HG02763 (cell line): ENCODE results near the gene RNF144A.

Experiments
- ATAC-seq: cut with Tn5 transposase; IDR thresholded peaks from one replicate; pipeline ENCODE4 v1.9.1; 2021; ENCODE audit warnings: mild to moderate bottlenecking, moderate library complexity; ENCODE audit not compliant: unreplicated experiment

The RNF144A gene

DNA sequence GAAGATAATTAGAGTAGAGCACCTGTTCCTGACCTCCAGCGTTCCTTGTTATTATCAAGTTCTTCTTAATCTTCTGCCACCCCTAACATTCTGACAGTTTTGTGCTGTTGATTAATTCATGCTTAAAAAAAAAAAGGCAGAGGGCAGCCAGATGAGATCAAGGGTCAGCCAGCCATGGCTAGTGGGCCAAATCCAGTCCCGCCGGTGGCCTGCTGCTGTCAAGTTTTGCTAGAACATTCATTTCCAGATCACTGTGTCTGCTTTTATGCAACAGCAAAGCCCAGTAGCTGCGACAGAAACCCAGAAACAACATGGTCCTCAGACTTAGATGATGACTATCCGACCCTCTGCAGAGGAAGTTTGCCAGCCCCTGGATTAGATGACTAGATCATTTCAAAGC is 101.6 kb downstream of the RNF144A start:
- ATAC-seq = no peak

DNA sequence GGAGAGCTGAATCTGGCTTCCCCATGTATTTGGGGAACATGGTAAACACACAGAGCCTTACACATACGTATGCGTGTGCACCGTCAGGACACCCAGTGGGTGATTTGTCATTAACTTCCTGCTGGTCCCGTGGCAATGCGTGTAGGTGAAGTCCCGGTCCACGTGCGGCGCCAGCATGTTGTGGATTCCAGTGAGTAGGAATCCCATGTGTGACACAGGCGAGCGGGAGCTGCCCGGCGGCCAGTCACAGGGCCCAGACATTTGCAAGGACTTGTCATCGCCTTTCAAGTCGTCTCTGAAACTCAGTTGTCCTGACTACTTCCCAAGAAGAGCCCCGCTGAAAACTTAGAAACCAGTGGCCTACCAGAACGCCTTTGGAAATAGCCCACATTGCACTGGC is 102.0 kb downstream of the RNF144A start:
- ATAC-seq = no peak

DNA sequence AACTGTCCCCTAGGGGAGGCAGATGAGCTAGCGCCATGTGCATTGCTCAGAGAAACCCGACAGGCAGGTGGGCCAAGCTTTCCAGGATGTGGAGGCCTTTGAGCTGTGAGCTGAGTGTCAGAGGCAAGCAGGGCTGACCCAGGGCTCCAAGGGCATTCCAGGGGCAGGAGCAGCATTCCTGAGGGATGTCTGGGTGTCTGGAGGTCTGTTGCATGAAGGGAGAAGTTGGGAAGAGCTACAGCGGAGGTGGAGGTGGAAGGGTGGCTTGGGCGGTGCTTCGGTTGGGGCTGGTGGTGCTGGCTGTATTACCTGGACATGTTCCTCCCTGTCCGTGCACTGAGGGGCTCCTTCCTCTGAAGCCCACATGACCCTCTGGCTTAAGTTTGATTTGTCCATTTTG is 102.8 kb downstream of the RNF144A start:
- ATAC-seq = no peak

DNA sequence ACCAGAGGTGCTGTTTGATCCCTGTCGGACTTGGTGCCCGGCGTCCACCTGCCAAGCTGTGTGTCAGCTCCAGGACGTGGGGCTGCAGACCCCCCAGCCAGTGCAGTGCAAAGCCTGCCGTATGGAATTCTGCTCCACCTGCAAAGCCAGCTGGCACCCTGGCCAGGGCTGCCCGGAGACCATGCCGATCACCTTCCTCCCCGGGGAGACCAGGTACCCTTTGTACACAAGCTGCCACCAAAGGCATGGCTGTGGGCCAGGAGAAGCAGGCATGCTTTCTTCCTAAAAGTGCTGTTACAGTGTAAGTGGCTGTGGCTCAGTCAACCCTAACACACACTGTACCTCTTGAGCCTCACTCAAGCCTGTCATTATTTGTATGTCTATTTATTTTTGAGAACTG is 103.3 kb downstream of the RNF144A start:
- no peak for ATAC-seq

DNA sequence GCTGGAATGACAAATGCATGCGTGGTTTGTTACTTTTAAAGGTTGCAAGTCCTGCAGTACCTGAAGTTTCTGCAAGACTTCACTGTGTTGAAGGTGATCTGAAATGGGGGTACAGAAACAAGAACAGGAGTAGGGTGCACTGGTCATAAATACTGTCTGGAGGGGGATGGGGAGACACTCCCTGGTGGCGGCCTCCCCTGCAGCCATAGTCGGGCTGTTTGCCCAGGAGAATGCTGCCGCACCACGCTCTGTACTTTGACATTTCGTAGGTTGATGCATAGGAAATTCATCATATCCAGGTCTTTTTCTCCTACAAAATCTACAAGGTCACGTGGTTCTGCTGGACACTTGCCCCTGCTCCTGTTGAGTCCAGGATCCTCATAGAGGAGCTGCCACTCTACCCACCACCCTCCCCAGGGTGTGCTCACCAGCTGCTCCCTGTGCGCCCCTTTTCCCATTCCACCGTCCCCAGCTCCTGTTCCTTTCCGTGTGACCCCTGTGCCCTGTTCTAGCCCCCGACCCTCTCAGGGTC is 103.8 kb downstream of the RNF144A start:
- no peak for ATAC-seq

DNA sequence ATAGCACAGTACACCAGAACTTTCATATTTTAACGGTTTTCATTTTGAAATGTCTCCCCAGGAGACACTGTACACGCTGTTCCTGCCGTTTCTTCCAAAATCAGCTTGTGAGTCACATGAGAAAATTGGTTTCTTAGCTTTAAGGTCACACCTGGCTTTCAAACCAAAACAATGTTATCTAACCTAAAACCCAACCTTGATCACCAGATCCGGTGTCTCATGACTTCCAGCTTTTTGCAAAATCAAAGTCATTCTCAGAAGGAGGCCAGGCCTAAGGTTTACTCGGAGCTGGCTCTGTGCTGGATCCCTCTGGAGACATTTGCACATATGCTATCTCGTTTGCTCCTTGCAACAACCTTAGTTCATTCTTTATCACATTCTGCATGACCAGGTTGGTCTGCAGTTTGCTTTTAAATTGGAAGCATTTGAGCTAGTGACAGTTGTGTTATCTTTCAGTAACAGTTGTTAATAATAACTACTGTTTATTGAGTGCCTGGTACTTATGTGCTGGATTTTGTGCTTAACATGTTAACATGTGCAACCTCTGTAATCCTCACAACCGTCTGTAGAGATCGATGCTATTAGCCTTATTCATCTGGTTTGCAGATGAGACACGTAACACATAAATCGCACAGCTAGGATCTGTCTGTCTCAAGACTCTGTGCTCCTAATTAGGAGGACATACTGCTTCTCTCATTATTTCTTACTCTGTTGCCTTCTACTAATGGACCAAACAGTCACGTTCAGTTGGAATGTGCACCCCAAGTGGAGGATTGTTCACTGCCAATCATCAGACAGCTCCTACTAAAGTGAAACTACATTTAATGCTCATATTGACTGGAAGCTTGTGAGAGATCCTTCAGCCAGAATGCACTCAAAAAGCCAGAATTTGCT is 105.5 kb downstream of the RNF144A start:
- ATAC-seq = no peak

DNA sequence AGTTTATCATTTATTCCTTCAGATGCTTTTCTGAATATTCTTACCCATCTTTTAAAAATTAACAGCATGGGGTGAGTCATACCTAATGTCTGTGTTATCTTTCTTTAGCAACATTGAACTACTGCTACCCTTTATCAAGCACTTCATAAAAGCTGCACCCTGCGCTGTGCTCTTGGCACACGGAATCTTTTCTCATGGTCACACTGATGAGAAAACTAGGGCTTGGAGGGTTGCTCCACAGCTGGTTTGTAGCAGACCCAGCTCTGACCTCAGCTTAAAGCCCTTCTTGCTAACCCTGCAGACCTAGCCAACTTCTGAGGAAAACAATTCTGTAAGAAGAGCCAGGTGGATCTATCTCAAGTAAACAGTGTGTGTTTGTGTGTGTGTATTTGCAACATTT is 106.3 kb downstream of the RNF144A start:
- no peak for ATAC-seq

DNA sequence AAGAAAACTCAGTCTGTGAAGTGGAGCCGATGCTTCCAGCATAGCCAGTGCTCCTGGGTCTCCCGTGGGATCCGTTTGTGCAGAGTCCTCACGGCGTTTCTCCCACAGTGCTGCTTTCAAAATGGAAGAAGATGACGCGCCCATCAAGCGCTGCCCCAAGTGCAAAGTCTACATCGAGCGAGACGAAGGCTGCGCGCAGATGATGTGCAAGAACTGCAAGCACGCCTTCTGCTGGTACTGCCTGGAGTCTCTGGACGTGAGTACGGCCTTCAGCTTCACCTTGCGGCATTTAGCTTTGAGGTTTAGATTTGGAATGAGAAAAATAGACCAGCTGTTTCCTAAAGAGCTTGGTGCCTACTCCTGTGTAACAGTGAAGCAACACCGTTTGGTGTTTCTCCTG is 107.0 kb downstream of the RNF144A start:
- ATAC-seq = no peak

DNA sequence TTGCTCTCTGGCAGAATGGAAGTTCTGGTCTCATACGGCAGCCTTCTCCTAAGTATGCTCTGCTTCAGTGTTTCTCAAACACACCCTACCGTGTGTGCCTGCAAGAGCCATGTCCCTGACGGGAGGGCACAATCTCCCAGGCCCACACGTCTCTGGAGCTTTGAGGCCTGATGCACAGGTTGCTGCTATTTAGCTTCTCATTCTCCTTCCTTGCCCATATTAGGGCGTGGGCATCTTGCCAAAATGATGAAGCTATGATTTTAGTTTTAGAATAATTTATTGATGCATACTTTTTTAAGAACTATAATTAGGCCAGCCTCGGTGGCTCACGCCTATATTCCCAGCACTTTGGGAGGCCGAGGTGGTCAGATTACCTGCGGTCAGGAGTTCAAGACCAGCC is 107.9 kb downstream of the RNF144A start:
- ATAC-seq = no peak

DNA sequence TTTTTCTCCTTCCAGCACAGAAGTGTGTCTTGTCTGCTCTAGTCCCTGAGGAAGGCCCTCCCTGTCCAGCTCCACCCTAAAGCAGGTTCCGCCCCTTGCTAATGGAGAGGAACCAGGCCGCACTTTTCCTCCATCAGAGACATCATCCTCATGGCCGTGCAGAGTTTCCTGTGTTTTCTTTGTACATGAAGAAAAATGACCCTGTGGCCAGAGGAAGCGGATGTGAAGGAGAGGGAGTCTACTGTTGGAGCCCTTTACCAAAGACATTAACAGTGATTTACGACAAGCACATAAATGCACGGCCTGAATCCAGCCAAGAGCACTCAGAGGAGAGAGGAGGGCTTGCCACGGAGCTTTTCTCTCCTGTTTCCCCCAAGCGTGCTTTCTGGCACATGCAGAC is 109.5 kb downstream of the RNF144A start:
- ATAC-seq = no peak

DNA sequence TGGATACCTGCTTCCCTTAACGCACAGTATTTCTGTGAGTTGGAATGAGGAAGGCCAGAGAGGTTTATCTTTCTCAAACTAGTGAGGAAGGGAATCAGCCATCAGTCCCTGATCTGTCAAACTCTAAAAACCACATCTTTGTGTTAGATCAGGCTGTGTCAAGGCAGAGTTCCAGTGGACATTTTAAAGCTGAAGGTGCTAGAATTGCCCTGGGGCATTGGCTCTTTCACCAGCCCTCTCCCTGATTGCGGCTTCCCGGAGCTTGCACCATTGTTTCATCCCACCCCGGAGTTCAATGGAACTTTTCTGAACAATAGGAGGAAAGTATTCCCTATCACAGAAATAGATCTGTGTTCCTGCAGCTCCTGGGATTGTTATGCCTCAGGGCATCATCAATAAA is 110.2 kb downstream of the RNF144A start:
- ATAC-seq = no peak

DNA sequence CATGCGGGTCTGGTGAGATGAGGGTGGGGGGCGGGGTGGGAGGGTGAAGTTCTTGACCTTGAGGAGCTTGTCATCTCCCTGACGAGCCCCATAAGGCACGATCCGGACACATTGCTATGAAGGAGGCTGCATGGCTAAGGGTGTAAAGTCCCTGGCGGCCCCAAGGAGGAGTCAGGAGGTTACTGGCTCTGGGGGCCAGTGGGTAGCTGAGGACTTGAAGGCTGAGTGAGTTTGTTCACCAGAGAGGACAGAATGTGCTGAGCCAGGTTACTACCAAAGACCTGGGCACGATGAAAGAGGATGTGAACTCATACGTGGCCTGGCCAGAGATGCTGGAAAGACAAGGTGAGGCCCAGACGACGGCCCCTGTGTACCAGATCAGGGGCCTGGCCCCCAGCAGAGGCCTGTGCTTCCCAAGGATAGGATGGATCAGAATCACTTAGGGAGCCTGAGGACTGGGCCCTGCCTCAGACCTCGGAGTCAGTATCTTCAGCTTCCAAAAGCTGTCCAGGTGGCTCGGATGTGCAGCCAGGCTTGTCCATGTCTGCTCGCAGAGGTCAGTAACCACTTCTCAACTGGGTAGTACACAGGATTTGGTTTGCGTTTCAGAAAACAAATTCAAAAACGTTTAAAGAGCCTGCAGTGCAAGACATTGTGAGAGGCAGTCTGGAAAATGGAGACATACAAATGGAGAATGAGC is 110.9 kb downstream of the RNF144A start:
- no peak for ATAC-seq

DNA sequence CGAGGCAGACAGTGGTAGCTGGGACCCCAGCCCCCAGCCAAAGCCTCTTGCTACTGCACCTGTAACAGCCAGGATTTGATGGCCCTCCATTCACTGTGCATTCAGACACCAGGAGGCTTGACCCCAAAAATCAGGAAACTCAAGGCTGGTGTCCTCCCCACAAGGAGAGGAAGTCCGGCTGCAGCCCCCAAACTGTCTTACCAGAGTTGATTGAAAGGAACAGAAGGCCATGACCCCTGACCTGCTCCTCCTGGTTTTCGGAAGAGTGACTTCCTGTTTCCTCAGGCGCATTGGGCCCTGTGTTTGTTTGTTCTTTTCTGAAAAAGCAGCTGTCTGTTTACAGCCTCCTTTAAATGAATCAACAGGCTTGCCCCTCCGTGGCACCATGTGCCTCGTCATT is 111.6 kb downstream of the RNF144A start:
- ATAC-seq = no peak

DNA sequence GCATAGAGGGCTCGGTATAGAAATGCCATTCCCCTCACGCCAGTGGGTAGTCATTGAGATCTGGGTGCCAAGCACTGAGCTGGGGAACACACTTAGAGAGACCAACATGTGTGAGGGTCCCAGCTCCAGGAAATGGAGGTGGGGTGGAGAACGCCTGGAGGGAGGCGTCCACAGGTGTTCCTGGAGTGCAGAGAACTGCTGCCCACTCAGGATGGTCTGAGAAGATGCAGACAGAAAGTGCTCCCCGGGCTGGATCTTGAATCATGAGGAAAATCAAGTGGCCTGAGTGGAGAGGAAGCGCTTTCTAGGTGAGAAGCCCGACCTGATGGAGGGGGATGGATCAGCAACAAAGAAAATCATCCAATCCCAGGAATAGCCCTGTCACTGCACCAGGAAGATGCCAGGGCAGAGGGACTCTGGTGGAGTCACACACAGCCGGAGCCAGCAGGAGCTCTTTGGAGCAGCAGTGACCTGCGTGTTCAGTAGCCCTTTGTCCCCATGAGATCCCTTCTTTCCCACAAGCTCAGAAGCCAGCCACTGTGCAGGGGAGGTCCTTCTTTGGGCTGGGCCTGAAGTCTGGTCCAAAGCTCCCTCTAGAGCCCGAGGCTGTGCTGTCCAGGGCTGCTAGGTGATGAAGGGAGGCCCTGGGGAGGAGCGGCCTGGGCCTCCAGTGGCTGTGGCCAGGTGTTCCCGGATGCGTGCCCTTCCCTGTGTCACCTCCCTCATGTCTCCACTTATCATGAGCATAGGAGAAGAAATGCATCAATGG is 112.3 kb downstream of the RNF144A start:
- ATAC-seq = no peak

DNA sequence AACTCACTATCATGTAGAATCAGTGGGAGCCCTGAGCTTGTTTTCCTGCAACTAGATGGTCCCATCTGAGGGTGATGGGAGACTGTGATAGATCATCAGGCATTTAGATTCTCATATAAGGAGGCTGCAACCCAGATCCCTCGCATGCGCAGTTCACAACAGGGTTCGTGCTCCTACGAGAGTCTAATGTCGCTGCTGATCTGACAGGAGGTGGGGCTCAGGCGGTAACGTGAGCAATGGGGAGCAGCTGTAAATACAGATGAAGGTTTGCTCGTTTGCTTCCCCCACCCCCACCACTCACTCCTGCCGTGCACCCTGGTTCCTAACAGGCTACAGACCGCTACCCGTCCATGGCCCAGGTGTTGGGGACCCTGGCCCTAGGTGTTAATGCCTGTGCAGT is 113.6 kb downstream of the RNF144A start:
- no peak for ATAC-seq

DNA sequence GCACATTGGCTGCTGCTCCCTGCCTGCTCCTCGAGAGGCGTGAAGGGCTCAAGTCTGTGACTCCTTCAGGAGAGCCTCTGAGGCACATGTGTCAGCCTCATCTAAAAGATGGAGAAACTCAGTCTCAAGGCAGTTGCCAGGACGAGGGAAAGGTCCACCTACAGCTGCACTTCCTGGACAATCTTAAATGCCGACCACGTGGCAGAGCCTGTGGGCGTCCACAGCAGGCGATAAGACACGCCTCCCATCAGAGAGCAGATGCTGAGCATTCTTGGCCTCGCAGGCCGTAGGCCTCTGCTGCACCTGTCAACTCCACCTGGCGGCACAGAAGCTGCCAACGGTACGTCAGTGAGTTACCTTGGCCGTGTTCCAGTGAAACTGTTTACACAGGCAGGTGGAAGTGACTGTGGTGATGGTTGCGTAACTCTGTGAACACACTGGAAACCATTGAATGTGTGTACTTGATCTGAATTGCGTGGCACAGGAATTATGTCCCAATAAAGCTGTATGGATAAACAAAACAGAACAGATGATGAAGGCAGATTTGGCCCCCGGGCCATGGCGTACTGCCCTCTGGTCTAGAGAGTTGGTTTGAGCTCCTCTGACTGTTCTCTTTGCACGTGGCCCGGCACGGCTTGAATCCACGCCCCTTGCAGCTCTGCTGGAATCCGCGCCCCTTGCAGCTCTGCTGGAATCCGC is 114.5 kb downstream of the RNF144A start:
- no peak for ATAC-seq

DNA sequence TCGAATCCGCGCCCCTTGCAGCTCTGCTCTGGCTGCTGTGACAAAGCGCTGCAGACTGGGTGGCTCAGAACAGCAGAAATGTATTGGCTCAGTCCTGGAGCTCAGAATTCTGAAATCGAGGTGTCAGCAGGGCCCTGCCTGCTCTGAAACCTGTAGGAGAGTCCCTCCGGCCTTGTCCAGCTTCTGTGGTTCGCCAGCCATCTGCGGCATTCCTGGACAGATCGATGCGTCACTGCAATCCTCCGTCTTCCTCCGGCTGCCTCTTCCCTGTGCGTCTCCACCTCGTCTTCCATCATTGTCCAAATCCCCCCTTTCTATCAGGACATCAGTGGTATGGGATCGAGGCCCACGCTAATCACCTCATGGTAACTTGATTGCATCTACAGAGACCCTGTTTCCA is 115.2 kb downstream of the RNF144A start:
- ATAC-seq = no peak

DNA sequence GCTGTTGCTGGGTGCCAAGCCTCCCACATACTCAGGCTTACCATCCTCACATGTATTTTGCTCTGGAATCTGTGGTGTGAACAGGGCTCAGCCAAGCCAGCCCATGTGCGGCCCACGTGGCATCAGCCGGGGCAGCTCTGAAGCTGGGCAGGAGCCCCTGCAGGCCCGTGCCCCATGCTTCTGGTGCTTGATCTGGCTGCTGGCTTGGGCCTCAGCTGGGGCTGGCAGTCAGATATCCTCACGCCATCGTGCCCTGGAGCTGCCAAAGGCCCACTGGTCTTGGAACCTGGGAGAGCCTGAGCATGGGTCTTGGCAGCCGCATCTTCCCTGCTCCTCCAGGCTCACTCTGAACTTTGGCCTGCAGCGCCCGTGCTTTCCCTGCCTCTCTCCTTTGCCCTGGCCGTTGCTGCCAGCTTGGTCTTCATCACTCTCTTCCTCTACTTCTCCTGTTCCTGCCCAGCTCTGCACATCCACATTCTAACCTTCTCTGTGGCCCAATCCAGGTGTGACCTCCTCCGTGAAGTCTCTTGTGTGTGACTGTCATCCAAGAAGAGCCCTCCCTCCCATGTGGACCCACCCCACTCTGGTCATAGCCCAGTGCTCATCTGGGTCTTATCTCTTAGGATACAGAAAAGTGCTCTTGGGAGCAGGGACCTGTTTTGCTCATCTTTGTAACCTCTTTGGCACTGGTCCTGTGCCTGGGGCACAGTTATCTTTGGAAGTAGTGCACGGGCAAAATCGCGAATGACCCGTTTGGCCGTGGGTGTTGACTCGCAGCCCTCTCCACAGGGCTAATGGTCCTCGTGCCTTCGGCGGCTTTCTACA is 116.1 kb downstream of the RNF144A start:
- ATAC-seq = no peak

DNA sequence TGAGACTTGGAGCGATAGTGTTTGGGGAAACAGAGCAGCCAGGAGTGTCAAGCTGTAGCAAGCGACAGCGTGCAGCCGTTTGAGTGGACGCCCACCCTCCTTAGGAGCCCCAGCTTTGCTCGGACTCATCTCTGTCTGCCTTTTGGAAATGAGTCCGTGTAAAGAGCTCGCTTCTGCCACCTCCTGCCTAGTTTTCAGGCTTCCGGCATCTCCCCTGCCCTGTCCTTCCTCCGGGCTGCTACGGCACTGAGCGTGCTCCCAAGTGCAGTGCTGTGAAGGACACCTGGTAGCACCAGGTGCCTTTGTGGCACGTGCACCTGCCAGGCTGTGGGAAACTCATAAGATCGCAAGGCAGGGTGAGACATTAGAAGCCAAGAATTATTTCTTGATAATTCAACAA is 117.1 kb downstream of the RNF144A start:
- no peak for ATAC-seq

DNA sequence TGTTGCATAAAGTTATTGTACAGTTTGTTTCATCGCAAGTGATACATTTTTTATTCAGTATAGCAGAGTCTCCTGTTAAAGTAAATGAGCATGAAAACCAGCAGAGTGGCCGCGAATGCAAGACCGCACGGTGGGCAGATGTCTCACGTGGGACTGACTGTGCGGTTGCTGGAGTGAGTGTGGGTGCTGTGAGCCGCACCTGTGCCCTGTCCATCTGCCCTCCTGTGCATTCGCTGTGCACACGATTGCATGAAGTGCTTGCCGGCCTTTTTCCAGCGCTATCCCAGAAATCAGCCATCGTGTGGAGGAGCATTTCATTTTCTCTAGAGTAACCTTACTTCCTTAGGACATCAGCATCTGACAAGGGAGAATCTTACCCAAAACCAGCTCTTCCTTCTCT is 118.7 kb downstream of the RNF144A start:
- ATAC-seq = no peak
